CD4-positive, alpha-beta T cell treated with Interleukin-15 for 1 hour (primary cell): ENCODE data around the gene IFI16.
"Not testable (repeated sequence)": the region's sequence is repeated elsewhere in the genome, so short reads cannot be mapped to it uniquely, and the experiment has no call there.

ENCODE experiments used
- DNase-seq: peaks from one replicate; pipeline ENCODE4 v3.0.0-alpha.2; 2020

Gene IFI16

DNA sequence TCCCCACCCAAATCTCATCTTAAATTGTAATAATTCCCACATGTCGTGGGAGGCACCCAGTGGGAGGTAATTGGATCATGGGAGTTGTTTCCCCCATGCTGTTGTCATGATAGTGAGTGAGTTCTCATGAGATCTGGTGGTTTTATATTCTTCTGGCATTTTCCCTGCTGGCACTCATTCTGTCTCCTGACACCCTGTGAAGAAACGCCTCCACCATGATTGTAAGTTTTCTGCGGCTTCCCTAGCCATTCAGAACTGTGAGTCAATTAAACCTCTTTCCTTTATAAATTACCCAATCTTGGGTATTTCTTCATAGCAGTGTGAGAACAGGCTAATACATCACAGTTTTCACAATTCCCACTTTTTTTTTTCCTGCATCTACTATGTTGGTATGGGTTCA is 93.3 kb downstream of the IFI16 start:
- not testable (repeated sequence) for DNase-seq
